ENCODE measurements around the gene ZFAND6.

- no peak for TF ChIP-seq CTCF (IDR thresholded peaks at IDR 0.05)
- TF ChIP-seq POLR2A (IDR thresholded peaks at IDR 0.05), result no peak
Measured at GRCh38 chr15:80120636-80121035, 61.2 kb downstream of the ZFAND6 start.
